ENCODE results near the gene CENPC.
"Not testable (repeated sequence)": the region's sequence is repeated elsewhere in the genome, so short reads cannot be mapped to it uniquely, and the experiment has no call there.

CENPC gene

DNA sequence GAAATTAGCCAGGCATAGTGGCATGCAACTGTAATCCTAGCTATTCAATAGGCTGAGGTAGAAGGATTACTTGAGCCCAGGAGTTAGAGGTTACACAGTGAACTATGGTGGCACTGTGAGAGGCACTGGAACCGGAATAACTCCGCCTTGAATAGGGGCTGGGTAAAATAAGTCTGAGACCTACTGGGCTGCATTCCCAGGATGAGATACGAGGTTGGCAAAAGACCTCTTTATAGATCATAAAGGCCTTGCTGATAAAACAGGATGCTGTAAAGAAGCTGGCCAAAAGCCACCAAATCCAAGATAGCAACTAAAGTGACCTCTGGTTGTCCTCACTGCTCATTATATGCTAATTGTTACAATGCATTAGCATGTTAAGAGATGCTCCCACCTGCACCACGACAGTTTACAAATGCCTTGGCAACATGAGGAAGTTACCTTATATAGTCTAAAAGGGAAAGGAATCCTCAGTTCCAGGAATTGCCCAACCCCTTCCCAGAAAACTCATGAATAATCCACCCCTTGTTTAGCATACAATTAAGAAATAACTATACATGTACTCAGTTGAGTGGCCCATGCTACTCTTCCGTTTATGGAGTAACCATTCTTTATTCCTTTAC is 88.6 kb downstream of the CENPC start:
- DNase-seq (ENCODE audit: low spot score in 2 of 2) (no peak), ATAC-seq (replicated peaks; ENCODE audit: extremely low read depth, poor library complexity, severe bottlenecking) (no peak)
- Mint-ChIP-seq H3K9me3 (no peaks in the 10 kb centered on the region), H3K4me1 (no peaks in the 10 kb centered on the region), H3K4me3 (no peak overlapping the region), H3K36me3 (ENCODE audit: insufficient read depth) (peaks cover 13% of the 10 kb centered on the region), H3K27me3 (no peaks in the 10 kb centered on the region), H3K27ac (ENCODE audit: low read depth) (no peak overlapping the region)

DNA sequence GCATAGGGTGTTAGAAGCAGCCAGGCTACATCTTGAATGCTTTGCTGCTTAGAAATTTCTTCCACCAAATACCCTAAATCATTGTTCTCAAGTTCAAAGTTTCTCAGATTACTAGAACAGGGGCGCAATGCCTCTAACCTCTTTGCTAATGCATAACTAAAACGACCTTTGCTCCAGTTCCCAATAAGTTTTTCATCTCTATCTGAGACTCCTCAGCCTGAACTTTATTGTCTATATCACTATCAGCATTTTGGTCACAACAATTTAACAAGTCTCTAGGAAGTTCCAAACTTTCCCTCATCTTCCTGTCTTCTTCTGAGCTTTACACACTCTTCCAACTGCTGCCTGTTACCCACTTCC is 92.5 kb downstream of the CENPC start:
- not testable (repeated sequence) for ATAC-seq (replicated peaks; ENCODE audit: extremely low read depth, poor library complexity, severe bottlenecking); H3K4me1 Mint-ChIP-seq; H3K9me3 Mint-ChIP-seq; H3K4me3 Mint-ChIP-seq; H3K27ac Mint-ChIP-seq (ENCODE audit: low read depth); H3K27me3 Mint-ChIP-seq; DNase-seq (ENCODE audit: low spot score in 2 of 2)
- peaks cover 10% of the 10 kb centered on the region for H3K36me3 Mint-ChIP-seq (ENCODE audit: insufficient read depth)

DNA sequence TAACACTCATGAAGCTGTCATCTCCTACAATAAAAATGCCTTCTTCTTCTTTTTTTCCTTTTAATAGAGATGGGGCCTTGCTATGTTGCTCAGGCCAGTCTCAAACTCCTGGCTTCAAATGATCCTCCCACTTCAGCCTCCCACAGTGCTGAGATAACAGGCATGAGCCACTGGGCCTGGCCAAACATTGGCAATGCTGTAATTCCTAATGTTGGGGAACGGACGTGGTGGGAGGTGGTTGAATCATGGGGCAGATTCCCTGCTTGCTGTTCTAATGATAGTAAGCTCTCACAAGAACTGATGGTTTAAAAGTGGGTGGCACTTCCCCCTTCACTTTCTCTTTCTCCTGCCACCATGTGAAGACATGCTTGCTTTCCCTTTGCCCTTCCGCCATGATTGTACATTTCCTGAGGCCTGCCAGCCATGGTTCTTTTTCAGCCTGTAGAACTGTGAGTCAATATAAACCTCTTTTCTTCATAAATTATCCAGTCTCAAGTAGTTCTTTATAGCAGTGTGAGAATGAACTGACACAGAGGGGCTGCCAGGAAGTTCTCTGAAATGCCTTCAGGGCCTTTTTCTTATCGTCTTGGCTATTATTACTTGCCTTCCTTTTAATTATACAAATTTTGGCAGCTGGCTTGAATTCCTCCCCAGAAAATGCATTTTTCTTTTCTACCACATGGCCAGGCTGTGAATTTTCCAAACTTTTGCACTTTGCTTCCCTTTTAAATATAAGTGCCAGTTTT is 93.0 kb downstream of the CENPC start:
- Mint-ChIP-seq H3K9me3 (no peaks in the 10 kb centered on the region), H3K4me1 (no peaks in the 10 kb centered on the region), H3K27ac (ENCODE audit: low read depth) (no peak overlapping the region), H3K27me3 (no peaks in the 10 kb centered on the region), H3K4me3 (no peak overlapping the region), H3K36me3 (ENCODE audit: insufficient read depth) (peaks cover 10% of the 10 kb centered on the region)
- no peak for DNase-seq (ENCODE audit: low spot score in 2 of 2)
- no peak for ATAC-seq (replicated peaks; ENCODE audit: extremely low read depth, poor library complexity, severe bottlenecking)

DNA sequence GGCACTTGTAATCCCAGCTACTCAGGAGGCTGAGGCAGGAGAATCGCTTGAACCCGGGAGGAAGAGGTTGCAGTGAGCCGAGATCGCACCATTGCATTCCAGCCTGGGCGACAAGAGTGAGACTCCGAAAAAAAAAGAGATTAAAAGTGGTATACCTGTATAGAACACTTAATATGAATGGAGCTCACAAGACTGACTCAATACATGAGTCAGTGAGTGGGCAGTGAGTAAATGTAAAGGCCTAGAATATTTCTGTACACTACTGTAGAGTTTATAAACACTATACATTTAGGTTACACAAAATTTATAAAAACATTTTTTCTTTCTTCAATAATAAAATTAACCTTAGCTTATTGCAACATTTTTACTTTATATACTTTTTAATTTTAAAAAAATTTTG is 93.8 kb downstream of the CENPC start:
- no peaks in the 10 kb centered on the region for H3K27me3 Mint-ChIP-seq
- H3K27ac Mint-ChIP-seq (ENCODE audit: low read depth): no peak overlapping the region
- peaks cover 9% of the 10 kb centered on the region for H3K36me3 Mint-ChIP-seq (ENCODE audit: insufficient read depth)
- H3K4me3 Mint-ChIP-seq: no peak overlapping the region
- no peaks in the 10 kb centered on the region for H3K9me3 Mint-ChIP-seq
- H3K4me1 Mint-ChIP-seq: no peaks in the 10 kb centered on the region
- no peak for DNase-seq (ENCODE audit: low spot score in 2 of 2)
- ATAC-seq (replicated peaks; ENCODE audit: extremely low read depth, poor library complexity, severe bottlenecking): no peak

DNA sequence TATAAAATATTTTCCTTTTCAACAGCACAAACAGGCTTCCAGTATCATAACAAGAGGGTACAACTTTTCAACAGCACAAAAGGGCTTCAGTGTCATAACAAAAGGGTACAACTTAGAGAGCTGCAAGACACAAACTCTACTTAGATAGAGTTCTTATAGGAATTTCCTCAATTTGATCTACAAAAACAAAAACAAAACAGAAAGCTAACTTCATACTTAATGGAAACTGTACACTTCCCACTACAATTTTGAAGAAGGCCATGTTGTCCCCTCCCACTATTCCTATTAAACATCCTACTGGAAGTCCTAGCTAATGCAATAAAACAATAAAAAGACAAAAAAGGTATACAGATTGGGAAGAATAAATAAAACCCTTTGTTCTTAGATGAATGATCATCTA is 96.7 kb downstream of the CENPC start:
- DNase-seq (ENCODE audit: low spot score in 2 of 2): no peak
- Mint-ChIP-seq H3K4me1 (no peaks in the 10 kb centered on the region), H3K4me3 (no peak overlapping the region), H3K9me3 (no peaks in the 10 kb centered on the region), H3K36me3 (ENCODE audit: insufficient read depth) (peaks cover 6% of the 10 kb centered on the region), H3K27me3 (no peaks in the 10 kb centered on the region), H3K27ac (ENCODE audit: low read depth) (no peak overlapping the region)
- ATAC-seq (replicated peaks; ENCODE audit: extremely low read depth, poor library complexity, severe bottlenecking): no peak

DNA sequence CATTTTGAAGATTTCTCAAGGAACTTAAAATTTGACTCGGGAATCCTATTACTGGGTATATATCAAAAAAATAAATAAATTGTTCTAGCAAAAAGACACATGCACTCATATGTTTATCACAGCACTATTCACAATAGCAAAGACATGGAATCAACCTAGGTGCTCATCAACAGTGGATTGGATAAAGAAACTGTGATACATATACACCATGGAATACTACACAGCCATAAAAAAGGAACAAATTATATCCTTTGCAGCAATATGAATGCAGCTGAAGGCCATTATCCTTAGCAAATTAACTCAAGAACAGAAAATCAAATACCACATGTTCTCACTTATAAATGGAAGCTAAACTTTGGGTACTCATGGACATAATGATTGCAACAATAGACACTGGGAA is 97.4 kb downstream of the CENPC start:
- H3K27me3 Mint-ChIP-seq: no peaks in the 10 kb centered on the region
- DNase-seq (ENCODE audit: low spot score in 2 of 2) (no peak), ATAC-seq (replicated peaks; ENCODE audit: extremely low read depth, poor library complexity, severe bottlenecking) (no peak)
- no peak overlapping the region for H3K4me3 Mint-ChIP-seq
- peaks cover 5% of the 10 kb centered on the region for H3K36me3 Mint-ChIP-seq (ENCODE audit: insufficient read depth)
- H3K27ac Mint-ChIP-seq (ENCODE audit: low read depth): no peak overlapping the region
- no peaks in the 10 kb centered on the region for H3K4me1 Mint-ChIP-seq
- no peaks in the 10 kb centered on the region for H3K9me3 Mint-ChIP-seq

DNA sequence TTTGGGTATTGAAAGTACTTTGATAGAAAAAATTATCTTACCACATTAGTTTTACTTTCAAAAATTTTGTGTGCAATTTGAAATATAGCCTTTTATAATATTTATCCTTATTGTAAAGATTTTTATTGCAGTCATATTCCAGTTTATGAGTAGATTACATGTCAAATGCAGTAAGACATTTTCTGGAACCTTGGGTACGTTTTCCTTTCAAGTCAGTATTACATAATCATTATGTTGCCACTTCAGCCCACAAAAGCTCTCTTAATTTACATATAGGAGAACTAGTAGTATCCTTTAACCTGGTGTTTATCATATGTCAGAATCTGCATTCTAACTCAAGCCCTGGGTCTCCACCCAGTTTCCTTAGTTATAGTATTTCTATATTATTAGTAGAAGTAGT is 98.5 kb downstream of the CENPC start:
- Mint-ChIP-seq H3K27ac (ENCODE audit: low read depth) (no peak overlapping the region), H3K9me3 (no peaks in the 10 kb centered on the region), H3K36me3 (ENCODE audit: insufficient read depth) (no peaks in the 10 kb centered on the region), H3K27me3 (no peaks in the 10 kb centered on the region), H3K4me1 (no peaks in the 10 kb centered on the region), H3K4me3 (no peak overlapping the region)
- no peak for ATAC-seq (replicated peaks; ENCODE audit: extremely low read depth, poor library complexity, severe bottlenecking)
- no peak for DNase-seq (ENCODE audit: low spot score in 2 of 2)

DNA sequence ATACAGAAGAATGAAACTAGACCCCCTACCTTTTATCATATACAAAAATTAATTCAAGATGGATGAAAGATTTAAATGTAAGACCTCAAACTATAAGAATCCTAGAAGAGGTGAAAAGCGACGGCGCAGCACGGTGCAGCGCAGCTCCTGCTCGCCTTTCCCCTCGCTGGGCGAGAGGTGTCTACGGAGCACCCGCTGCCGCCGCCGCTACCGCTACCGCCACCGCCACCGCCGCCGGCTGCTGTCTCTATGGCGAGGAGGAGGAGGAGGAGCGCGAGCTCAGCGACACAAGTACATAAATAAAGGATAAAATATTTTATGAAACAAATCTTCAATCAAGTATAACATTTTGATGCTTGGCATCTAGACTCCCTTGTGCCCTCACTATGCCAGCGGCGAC is 99.4 kb downstream of the CENPC start:
- DNase-seq (ENCODE audit: low spot score in 2 of 2); H3K27ac Mint-ChIP-seq (ENCODE audit: low read depth); H3K36me3 Mint-ChIP-seq (ENCODE audit: insufficient read depth); H3K27me3 Mint-ChIP-seq; H3K9me3 Mint-ChIP-seq; H3K4me3 Mint-ChIP-seq; H3K4me1 Mint-ChIP-seq; ATAC-seq (replicated peaks; ENCODE audit: extremely low read depth, poor library complexity, severe bottlenecking): not testable (repeated sequence)

DNA sequence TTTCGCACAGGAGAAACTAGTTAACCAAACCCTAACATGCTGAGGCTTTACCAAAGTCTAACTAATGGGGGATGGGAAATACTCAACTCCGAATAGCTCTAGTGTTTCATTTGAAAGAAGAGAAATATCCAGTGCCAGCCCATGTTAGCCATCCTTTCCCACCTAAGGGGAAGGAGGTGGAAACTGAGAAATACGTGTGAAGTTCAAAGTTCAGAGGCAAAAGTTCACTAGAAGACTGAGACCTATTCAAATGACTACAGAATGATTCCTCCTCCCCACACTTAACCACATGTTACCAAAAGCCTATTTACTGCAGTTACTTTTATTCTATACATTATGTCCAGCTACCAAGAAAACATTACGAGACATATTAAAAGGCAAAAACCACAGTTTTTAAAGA is 106.3 kb downstream of the CENPC start:
- Mint-ChIP-seq H3K4me3 (no peak overlapping the region), H3K27ac (ENCODE audit: low read depth) (no peak overlapping the region), H3K4me1 (peaks cover 11% of the 10 kb centered on the region), H3K9me3 (no peaks in the 10 kb centered on the region), H3K36me3 (ENCODE audit: insufficient read depth) (peaks cover 4% of the 10 kb centered on the region), H3K27me3 (no peaks in the 10 kb centered on the region)
- ATAC-seq (replicated peaks; ENCODE audit: extremely low read depth, poor library complexity, severe bottlenecking) (no peak), DNase-seq (ENCODE audit: low spot score in 2 of 2) (no peak)

DNA sequence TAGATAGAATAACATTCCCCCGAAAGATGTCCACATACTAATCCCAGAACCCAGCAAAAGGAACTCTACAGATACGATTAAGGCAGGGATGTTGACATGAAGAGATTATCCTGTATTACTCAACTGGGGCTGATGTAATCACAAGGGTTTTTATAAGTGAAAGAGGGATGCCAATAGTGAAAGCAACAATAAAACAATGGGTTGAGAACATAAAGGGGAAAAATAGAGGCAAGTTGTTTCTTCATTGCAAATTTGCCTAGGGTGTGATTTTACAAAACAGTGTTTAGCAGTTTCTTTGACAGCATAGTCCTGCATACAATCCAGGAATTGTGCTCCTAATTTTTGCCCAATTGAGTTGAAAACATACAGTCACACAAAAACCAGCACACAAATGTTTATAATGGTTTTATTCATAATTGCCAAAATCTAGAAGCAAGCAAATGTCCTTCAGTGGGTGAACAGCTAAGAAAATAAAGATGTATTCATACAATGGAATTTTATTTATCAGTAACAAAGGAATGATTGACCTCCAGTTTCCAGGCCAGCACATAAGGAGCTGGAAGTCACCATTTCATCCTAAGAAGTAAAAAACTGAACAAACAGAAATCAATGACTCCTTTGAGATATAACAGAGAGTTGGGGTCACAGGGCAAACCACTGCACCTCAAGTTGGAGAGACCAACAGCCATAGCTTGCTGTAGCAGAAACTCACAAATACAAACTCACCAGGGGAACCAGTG is 107.2 kb downstream of the CENPC start:
- Mint-ChIP-seq H3K4me3 (no peak overlapping the region), H3K36me3 (ENCODE audit: insufficient read depth) (peaks cover 6% of the 10 kb centered on the region), H3K27me3 (no peaks in the 10 kb centered on the region), H3K27ac (ENCODE audit: low read depth) (no peak overlapping the region), H3K4me1 (peaks cover 11% of the 10 kb centered on the region), H3K9me3 (no peaks in the 10 kb centered on the region)
- DNase-seq (ENCODE audit: low spot score in 2 of 2) (no peak), ATAC-seq (replicated peaks; ENCODE audit: extremely low read depth, poor library complexity, severe bottlenecking) (no peak)

DNA sequence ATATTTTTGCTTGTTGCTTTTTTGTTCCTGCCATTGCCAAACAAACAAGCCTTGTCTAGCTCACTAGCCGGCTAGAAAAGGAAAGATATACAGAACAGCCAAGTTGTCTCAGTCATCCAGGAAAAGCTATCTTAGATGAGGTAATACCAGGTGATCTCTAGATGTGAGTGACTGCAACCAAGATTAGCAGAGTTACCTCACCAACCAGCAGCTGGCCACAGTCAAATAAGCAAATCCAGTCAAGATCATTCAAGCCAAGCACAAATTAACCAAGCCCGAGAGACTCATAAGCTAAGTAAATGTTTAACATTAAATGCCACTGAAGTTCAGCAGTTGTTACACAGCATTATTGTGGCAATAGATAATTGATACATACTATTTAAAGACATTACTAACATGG is 108.6 kb downstream of the CENPC start:
- Mint-ChIP-seq H3K4me1 (peaks cover 11% of the 10 kb centered on the region), H3K9me3 (no peaks in the 10 kb centered on the region), H3K27ac (ENCODE audit: low read depth) (no peak overlapping the region), H3K36me3 (ENCODE audit: insufficient read depth) (peaks cover 6% of the 10 kb centered on the region), H3K27me3 (no peaks in the 10 kb centered on the region), H3K4me3 (no peak overlapping the region)
- DNase-seq (ENCODE audit: low spot score in 2 of 2): no peak
- ATAC-seq (replicated peaks; ENCODE audit: extremely low read depth, poor library complexity, severe bottlenecking): no peak

DNA sequence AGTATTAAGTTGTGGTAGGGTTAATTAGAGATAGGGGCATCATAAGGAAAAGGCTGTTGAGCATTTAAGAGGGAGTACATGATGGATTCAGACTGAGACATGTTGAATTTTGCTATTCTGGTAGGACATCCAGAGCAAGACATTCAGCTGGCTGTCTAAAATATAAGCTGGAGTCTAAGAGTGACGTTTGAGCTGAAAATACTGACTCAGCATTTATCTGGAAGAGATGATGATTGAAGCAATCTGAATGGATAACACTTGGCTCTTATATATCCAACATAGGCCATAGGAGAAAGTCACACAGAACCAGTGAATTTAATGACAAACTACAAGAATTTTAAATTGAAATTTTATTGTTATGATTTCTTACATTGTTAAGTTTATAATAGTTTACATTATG is 114.3 kb downstream of the CENPC start:
- no peak for DNase-seq (ENCODE audit: low spot score in 2 of 2)
- H3K27ac Mint-ChIP-seq (ENCODE audit: low read depth): no peak overlapping the region
- H3K4me1 Mint-ChIP-seq: no peaks in the 10 kb centered on the region
- H3K9me3 Mint-ChIP-seq: peaks cover 6% of the 10 kb centered on the region
- peaks cover 6% of the 10 kb centered on the region for H3K36me3 Mint-ChIP-seq (ENCODE audit: insufficient read depth)
- no peak for ATAC-seq (replicated peaks; ENCODE audit: extremely low read depth, poor library complexity, severe bottlenecking)
- H3K27me3 Mint-ChIP-seq: no peaks in the 10 kb centered on the region
- H3K4me3 Mint-ChIP-seq: no peak overlapping the region

DNA sequence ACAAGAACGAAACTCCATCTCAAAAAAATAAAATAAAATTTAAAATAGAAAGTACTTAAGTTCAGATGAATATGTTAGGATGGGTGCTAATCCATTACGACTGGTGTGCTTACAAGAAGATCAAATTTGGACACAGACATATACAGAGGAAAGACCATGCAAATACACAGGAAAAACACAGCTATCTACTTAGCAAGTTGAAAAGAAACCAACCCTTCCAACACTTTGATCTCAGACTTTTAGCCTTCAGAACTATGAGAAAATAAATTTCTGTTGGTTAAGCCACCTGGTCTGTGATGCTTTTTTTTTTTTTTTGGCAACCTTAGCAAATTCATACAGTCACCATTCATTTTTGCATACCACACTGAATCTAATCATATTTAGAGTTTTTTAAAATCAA is 116.5 kb downstream of the CENPC start:
- peaks cover 6% of the 10 kb centered on the region for H3K9me3 Mint-ChIP-seq
- ATAC-seq (replicated peaks; ENCODE audit: extremely low read depth, poor library complexity, severe bottlenecking): no peak
- no peak for DNase-seq (ENCODE audit: low spot score in 2 of 2)
- peaks cover 3% of the 10 kb centered on the region for H3K36me3 Mint-ChIP-seq (ENCODE audit: insufficient read depth)
- H3K4me1 Mint-ChIP-seq: no peaks in the 10 kb centered on the region
- H3K4me3 Mint-ChIP-seq: no peak overlapping the region
- H3K27ac Mint-ChIP-seq (ENCODE audit: low read depth): no peak overlapping the region
- no peaks in the 10 kb centered on the region for H3K27me3 Mint-ChIP-seq
